ENCODE results near the gene STX10.
"Not testable (repeated sequence)": the region's sequence is repeated elsewhere in the genome, so short reads cannot be mapped to it uniquely, and the experiment has no call there.

The STX10 gene

GRCh38 chr19:13164343-13165161, 14.4 kb upstream of the STX10 start:
- no peak for DNase-seq

- no peak for DNase-seq
Measured at GRCh38 chr19:13163609-13164342, 13.6 kb upstream of the STX10 start.

GRCh38 chr19:13162724-13163608, 12.8 kb upstream of the STX10 start:
- peak; percentile 94 for DNase-seq

- DNase-seq = no peak
Measured at GRCh38 chr19:13160557-13160956, 10.4 kb upstream of the STX10 start.

- DNase-seq = no peak
Measured at GRCh38 chr19:13159713-13160112, 9.5 kb upstream of the STX10 start.

GRCh38 chr19:13155472-13156359, 5.5 kb upstream of the STX10 start:
- no peak for DNase-seq

GRCh38 chr19:13154911-13155471, 4.8 kb upstream of the STX10 start:
- peak; percentile 57 for DNase-seq

GRCh38 chr19:13154241-13154778, 4.1 kb upstream of the STX10 start:
- no peak for DNase-seq

GRCh38 chr19:13153569-13154240, 3.5 kb upstream of the STX10 start:
- no peak for DNase-seq

GRCh38 chr19:13152974-13153568, 2.9 kb upstream of the STX10 start:
- peak; percentile 80 for DNase-seq

GRCh38 chr19:13152356-13152973, 2.3 kb upstream of the STX10 start:
- DNase-seq = no peak

- DNase-seq = peak; percentile 98
Measured at GRCh38 chr19:13151605-13152355, 1.6 kb upstream of the STX10 start.

- DNase-seq = no peak
Measured at GRCh38 chr19:13150931-13151604, 893 bp upstream of the STX10 start.

GRCh38 chr19:13149628-13150186, 468 bp downstream of the STX10 start:
- DNase-seq = no peak

GRCh38 chr19:13149173-13149627, 975 bp downstream of the STX10 start:
- not testable (repeated sequence) for DNase-seq

- no peak for DNase-seq
Measured at GRCh38 chr19:13146763-13147563, 3.2 kb downstream of the STX10 start.

GRCh38 chr19:13139633-13140311, 10.4 kb downstream of the STX10 start:
- DNase-seq = no peak

Data from NCI-H1048 (cell line).